ENCODE results near the gene STAB2. TPM values are rescaled to one million over a fixed set of nuclear protein-coding genes. Genes with fewer than 3 reads are reported as not detected.

The STAB2 gene
- total RNA-seq, 1 donor from 2014 or later: not detected

GRCh38 chr12:103679421-103680170 is 92.5 kb downstream of the STAB2 start:
- no peak overlapping the region for H3K27ac Mint-ChIP-seq
- Histone ChIP-seq H3K27ac (no peak overlapping the region), H3K4me3 (no peak overlapping the region), H3K9ac (no peak overlapping the region), H3K4me1 (no peaks in the 10 kb centered on the region), H2AFZ (replicated peaks) (no peak overlapping the region), H3K36me3 (no peaks in the 10 kb centered on the region), H3K27me3 (no peaks in the 10 kb centered on the region), H3K9me3 (ENCODE audit: low read depth) (no peaks in the 10 kb centered on the region), H3K79me2 (ENCODE audit: low read depth) (no peaks in the 10 kb centered on the region), H3K4me2 (no peak overlapping the region), H4K20me1 (ENCODE audit: low read depth) (no peaks in the 10 kb centered on the region), H3F3A (ENCODE audit: low read depth) (no peaks in the 10 kb centered on the region)
- no peaks in the 10 kb centered on the region for H3K9me3 Mint-ChIP-seq
- TF ChIP-seq CTCF (IDR thresholded peaks at IDR 0.05) (no peak), EZH2phosphoT487 (IDR thresholded peaks at IDR 0.05) (no peak), EZH2 (IDR thresholded peaks at IDR 0.05) (no peak)
- H3K36me3 Mint-ChIP-seq: no peaks in the 10 kb centered on the region
- no peak overlapping the region for H3K4me3 Mint-ChIP-seq
- H3K27me3 Mint-ChIP-seq (ENCODE audit: insufficient read depth, low read depth): peaks cover 6% of the 10 kb centered on the region
- peaks cover 14% of the 10 kb centered on the region for H3K4me1 Mint-ChIP-seq
- no peak for DNase-seq (ENCODE audit: low spot score)

GRCh38 chr12:103680591-103681141 is 93.6 kb downstream of the STAB2 start:
- Histone ChIP-seq H3K27me3 (no peaks in the 10 kb centered on the region), H3F3A (ENCODE audit: low read depth) (no peaks in the 10 kb centered on the region), H3K4me3 (no peak overlapping the region), H2AFZ (replicated peaks) (no peak overlapping the region), H3K9me3 (ENCODE audit: low read depth) (no peaks in the 10 kb centered on the region), H3K9ac (no peak overlapping the region), H3K4me1 (no peaks in the 10 kb centered on the region), H4K20me1 (ENCODE audit: low read depth) (no peaks in the 10 kb centered on the region), H3K27ac (no peak overlapping the region), H3K36me3 (no peaks in the 10 kb centered on the region), H3K79me2 (ENCODE audit: low read depth) (no peaks in the 10 kb centered on the region), H3K4me2 (no peak overlapping the region)
- Mint-ChIP-seq H3K36me3 (no peaks in the 10 kb centered on the region), H3K4me1 (peaks cover 14% of the 10 kb centered on the region), H3K27me3 (ENCODE audit: insufficient read depth, low read depth) (peaks cover 6% of the 10 kb centered on the region), H3K4me3 (no peak overlapping the region), H3K9me3 (no peaks in the 10 kb centered on the region), H3K27ac (no peak overlapping the region)
- TF ChIP-seq CTCF (IDR thresholded peaks at IDR 0.05) (no peak), EZH2 (IDR thresholded peaks at IDR 0.05) (no peak), EZH2phosphoT487 (IDR thresholded peaks at IDR 0.05) (no peak)
- DNase-seq (ENCODE audit: low spot score): no peak

GRCh38 chr12:103686026-103686425 is 99.0 kb downstream of the STAB2 start:
- Histone ChIP-seq H2AFZ (replicated peaks) (no peak overlapping the region), H3K4me3 (no peak overlapping the region), H4K20me1 (ENCODE audit: low read depth) (no peaks in the 10 kb centered on the region), H3K4me1 (no peaks in the 10 kb centered on the region), H3K27me3 (no peaks in the 10 kb centered on the region), H3K36me3 (no peaks in the 10 kb centered on the region), H3K79me2 (ENCODE audit: low read depth) (no peaks in the 10 kb centered on the region), H3K9ac (no peak overlapping the region), H3K9me3 (ENCODE audit: low read depth) (no peaks in the 10 kb centered on the region), H3K27ac (no peak overlapping the region), H3K4me2 (no peak overlapping the region), H3F3A (ENCODE audit: low read depth) (no peaks in the 10 kb centered on the region)
- H3K27me3 Mint-ChIP-seq (ENCODE audit: insufficient read depth, low read depth): no peaks in the 10 kb centered on the region
- no peak overlapping the region for H3K27ac Mint-ChIP-seq
- no peaks in the 10 kb centered on the region for H3K36me3 Mint-ChIP-seq
- H3K4me3 Mint-ChIP-seq: no peak overlapping the region
- TF ChIP-seq CTCF (IDR thresholded peaks at IDR 0.05): no peak
- TF ChIP-seq EZH2 (IDR thresholded peaks at IDR 0.05): no peak
- TF ChIP-seq EZH2phosphoT487 (IDR thresholded peaks at IDR 0.05): no peak
- DNase-seq (ENCODE audit: low spot score): no peak
- H3K9me3 Mint-ChIP-seq: no peaks in the 10 kb centered on the region
- H3K4me1 Mint-ChIP-seq: no peaks in the 10 kb centered on the region

Measured in neural progenitor cell (in vitro differentiated cells).